Measurements from ENCODE around the gene PXDN. TPM values are rescaled to one million over a fixed set of nuclear protein-coding genes. Genes with fewer than 3 reads are reported as not detected.

Gene PXDN
- total and polyA plus RNA-seq, 9 of the 15 experiments (the other 6 are each of a cell fraction or from before 2014, with no cell fraction given), result 0.49 TPM; not detected in 8

GRCh38 chr2:1636791-1637415, 107.4 kb downstream of the PXDN start:
- H3K27ac ChIP-seq (ENCODE audit: extremely low read depth, low read depth, low read length), result no peak overlapping the region
- BruUV-seq (replicated peaks), result no TSS peak
- CTCF ChIA-PET (ENCODE audit: low intra/inter-chr PET ratio), result no interaction called here
- TF ChIP-seq RBM39 (optimal IDR thresholded peaks at IDR 0.05; ENCODE audit: low read depth, low read length) (no peak), STAT5B (CRISPR knock-in tag; IDR thresholded peaks at IDR 0.05) (no peak), ZBTB7A (IDR thresholded peaks at IDR 0.05; ENCODE audit: borderline replicate concordance, control insufficient read depth, low read depth, low read length) (no peak), UBTF (IDR thresholded peaks at IDR 0.05; ENCODE audit: borderline replicate concordance in 1 of 2, low read depth in 2 of 2, low read length in 2 of 2) (no peak), SMAD4 (CRISPR knock-in tag; conservative IDR thresholded peaks at IDR 0.05) (no peak), SRSF3 (IDR thresholded peaks at IDR 0.05; ENCODE audit: insufficient read depth, low read length) (no peak), KLF6 (CRISPR knock-in tag; IDR thresholded peaks at IDR 0.05; ENCODE audit: borderline replicate concordance) (no peak), TFAP4 (CRISPR knock-in tag; IDR thresholded peaks at IDR 0.05; ENCODE audit: borderline replicate concordance) (no peak), NCOR1 (IDR thresholded peaks at IDR 0.05) (no peak), ZNF445 (CRISPR knock-in tag; IDR thresholded peaks at IDR 0.05; ENCODE audit: low read depth) (no peak), NR0B1 (IDR thresholded peaks at IDR 0.05; ENCODE audit: partially characterized antibody) (no peak), ZSCAN29 (IDR thresholded peaks at IDR 0.05) (no peak), ZNF449 (CRISPR knock-in tag; IDR thresholded peaks at IDR 0.05) (no peak), MAZ (CRISPR knock-in tag; conservative IDR thresholded peaks at IDR 0.05 in 1 of 2, IDR thresholded peaks at IDR 0.05 in 1 of 2) (no peak)

More at GRCh38 chr2:1636791-1637415, 107.4 kb downstream of the PXDN start:
- no peaks in the 10 kb centered on the region for H3K9me1 ChIP-seq (ENCODE audit: control insufficient read depth, insufficient read depth, low read length)
- H3K9me3 ChIP-seq (replicated peaks; ENCODE audit: control insufficient read depth, insufficient read depth, low read depth, low read length), result no peaks in the 10 kb centered on the region
- peaks cover 11 to 69% of the 10 kb centered on the region in 2 experiments; a peak in 4 of 5 replicates for H3K27me3 ChIP-seq (ENCODE audit: control insufficient read depth in 2 of 2, insufficient read depth in 2 of 2, low read length in 2 of 2)
- H3K4me3 ChIP-seq, result no peak overlapping the region
- intact Hi-C loops (cut with micrococcal nuclease), result no loop called here
- H3K4me2 ChIP-seq (ENCODE audit: insufficient read depth, low read length), result no peak overlapping the region
- under 1% methylated on average over 12 of the region's 13 CpGs for WGBS (ENCODE audit: insufficient coverage, low coverage, missing lambda C conversion rate)
- POLR2A ChIA-PET, result no interaction called here
- in situ Hi-C loops (cut with MboI), result no loop called here
- peaks cover 0 to 4% of the 10 kb centered on the region in 2 experiments; a peak in 1 of 5 replicates for H3K4me1 ChIP-seq (replicated peaks in 1 of 2; ENCODE audit: control insufficient read depth in 2 of 2, insufficient read depth in 2 of 2, low read length in 2 of 2)
- DNase-seq (ENCODE audit: extremely low read depth in 1 of 4, low spot score in 3 of 4), result no peak
- no peak for FAIRE-seq
- ATAC-seq, result no peak
- H3K79me2 ChIP-seq (ENCODE audit: control insufficient read depth, insufficient read depth, low read length), result no peaks in the 10 kb centered on the region
- H4K20me1 ChIP-seq (replicated peaks; ENCODE audit: control insufficient read depth, insufficient read depth, low read length), result 0 out of 2 replicates have a peak, but pooled peaks cover 3% of the 10 kb centered on the region
- no peak overlapping the region for H3K9ac ChIP-seq (ENCODE audit: insufficient read depth in 1 of 2, low read depth in 2 of 2, low read length in 2 of 2)
- no peaks in the 10 kb centered on the region for H3K36me3 ChIP-seq (ENCODE audit: control insufficient read depth, insufficient read depth, low read length)
- no peak overlapping the region for H2AFZ ChIP-seq (ENCODE audit: low read depth, low read length)

Data from K562 (cell line).